Activated T-helper 1 cell treated with anti-CD3 and anti-CD28 coated beads, Interleukin-12 subunit alpha, Interleukin-12 subunit beta, Interleukin-2, Interleukin-4 antibody, amounts not matched to agents 30 ng/mL and 10 ng/mL and 1 ng/mL, durations not matched to agents 14 hours and 24 hours and 36 hours (primary cell): ENCODE measurements around the gene MAPKAP1. TPM values are rescaled to one million over a fixed set of nuclear protein-coding genes. Genes with fewer than 3 reads are reported as not detected.

ENCODE experiments used
- DNase-seq: peaks from one replicate; pipeline ENCODE4 v3.0.0; 2021; ENCODE audit warnings: low spot score
- H3K27ac Mint-ChIP-seq: one replicate; pipeline ENCODE4 v1.8.0; 2021; ENCODE audit warnings: mild to moderate bottlenecking, mixed read lengths
- H3K27me3 Mint-ChIP-seq: one replicate; pipeline ENCODE4 v1.8.0; 2022; ENCODE audit warnings: mild to moderate bottlenecking, moderate library complexity, mixed read lengths; ENCODE audit not compliant: insufficient read depth
- H3K36me3 Mint-ChIP-seq: one replicate; pipeline ENCODE4 v1.8.0; 2021; ENCODE audit warnings: low read depth, mixed read lengths
- H3K4me1 Mint-ChIP-seq: one replicate; pipeline ENCODE4 v1.8.0; 2021; ENCODE audit warnings: low read depth, mixed read lengths
- H3K4me3 Mint-ChIP-seq: one replicate; pipeline ENCODE4 v1.8.0; 2021; ENCODE audit warnings: mild to moderate bottlenecking, moderate library complexity, mixed read lengths
- H3K9me3 Mint-ChIP-seq: one replicate; pipeline ENCODE4 v1.8.0; 2021; ENCODE audit warnings: mixed read lengths
- intact Hi-C: fragments of 100-400 bp; cut with micrococcal nuclease; formaldehyde crosslinking; loops from one replicate; pipeline ENCODE4 v1.15.1; 2024
- total RNA-seq: library from RNA; stranded (reverse); gene quantifications from 2 replicates; pipeline ENCODE4 v1.2.3, GENCODE V29; 2022

The MAPKAP1 gene
- total RNA-seq, 1 donor from 2014 or later, result 108 TPM

DNA sequence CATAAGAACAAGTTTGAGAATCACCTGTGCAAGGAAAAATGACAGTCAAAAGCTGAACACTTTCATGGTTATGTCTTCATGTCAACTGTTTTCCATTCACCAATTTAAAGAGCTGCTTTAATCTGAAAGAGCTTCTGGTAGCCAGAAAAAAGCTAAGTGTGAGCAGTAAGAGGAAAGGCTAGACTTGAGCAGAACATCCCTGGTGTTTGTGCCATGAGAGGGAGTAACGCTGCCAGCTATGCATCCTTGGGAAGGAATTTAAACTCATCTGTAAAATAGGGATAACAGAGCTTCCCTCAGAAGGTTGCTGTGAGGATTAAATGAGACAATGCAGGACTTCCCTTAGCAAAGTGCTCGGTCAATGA lies 193.7 kb downstream of the MAPKAP1 start:
- Mint-ChIP-seq H3K36me3 (peaks cover 4% of the 10 kb centered on the region), H3K4me3 (no peak overlapping the region), H3K27ac (no peak overlapping the region), H3K27me3 (no peaks in the 10 kb centered on the region), H3K9me3 (no peaks in the 10 kb centered on the region), H3K4me1 (peaks cover 14% of the 10 kb centered on the region)
- intact Hi-C loops, result loop anchor here (1.0 kb wide), 1 partner anchor 8 kb away; no protein-coding TSS in a partner anchor
- DNase-seq, result no peak

DNA sequence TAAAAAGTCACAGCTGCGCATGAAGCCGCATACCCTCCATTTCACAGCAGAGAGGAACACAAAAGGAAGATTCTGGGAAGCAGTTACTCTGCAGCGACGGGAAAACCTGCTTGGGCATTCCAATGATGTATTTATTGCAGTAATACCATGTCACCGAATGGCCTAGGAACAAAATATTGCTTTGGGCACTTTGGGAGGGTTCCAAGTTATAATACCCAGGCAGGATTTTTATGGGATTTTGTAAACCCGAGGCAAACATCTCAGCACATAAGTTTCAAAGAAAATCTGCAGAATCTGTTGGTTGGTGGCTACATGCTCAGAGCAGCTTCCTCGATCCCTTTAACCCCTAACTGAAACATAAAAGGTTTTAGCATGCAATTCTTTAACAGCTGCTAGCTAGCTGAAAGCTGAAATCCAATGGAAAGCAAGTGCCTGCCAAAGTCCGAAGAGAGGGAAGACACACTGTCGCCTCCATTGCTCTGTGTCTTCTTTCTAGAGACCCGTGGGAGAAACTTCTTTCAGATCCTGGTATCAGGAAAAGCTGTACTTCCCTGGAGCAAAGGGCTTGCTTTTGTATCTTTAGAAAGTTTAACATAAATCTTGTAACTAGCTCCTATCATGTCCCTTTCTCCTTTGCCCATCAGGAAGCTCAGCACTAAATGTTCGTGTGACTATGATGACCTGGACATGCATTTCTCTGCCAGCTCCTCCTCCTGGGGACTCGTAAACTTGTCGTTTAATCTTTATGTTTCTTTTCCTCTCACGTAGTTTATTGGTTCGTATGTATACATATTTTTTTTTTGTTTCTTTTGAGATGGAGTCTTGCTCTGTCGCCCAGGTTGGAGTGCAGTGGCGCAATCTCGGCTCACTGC lies 195.0 kb downstream of the MAPKAP1 start:
- intact Hi-C loops, result no loop called here
- Mint-ChIP-seq H3K27ac (no peak overlapping the region), H3K27me3 (no peaks in the 10 kb centered on the region), H3K4me3 (no peak overlapping the region), H3K36me3 (peaks cover 4% of the 10 kb centered on the region), H3K4me1 (peaks cover 14% of the 10 kb centered on the region), H3K9me3 (no peaks in the 10 kb centered on the region)
- no peak for DNase-seq

DNA sequence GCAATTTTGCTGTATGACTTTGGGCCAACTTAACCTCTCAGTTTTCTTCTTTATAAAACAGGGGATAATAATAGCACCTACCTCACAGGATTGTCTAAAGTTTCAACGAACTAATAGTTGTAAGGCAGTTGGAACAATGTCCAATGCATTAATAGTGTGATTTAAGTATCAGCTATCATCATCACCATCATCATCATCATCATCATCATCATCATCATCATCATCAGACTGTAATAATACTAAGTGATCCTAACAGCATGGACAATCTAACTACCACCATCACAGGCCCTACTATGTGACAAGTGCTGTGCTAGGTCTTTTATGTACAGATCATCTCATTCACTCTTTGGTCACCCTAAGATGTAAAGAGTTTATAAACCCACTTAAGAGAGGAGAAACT lies 196.0 kb downstream of the MAPKAP1 start:
- Mint-ChIP-seq H3K27me3 (no peaks in the 10 kb centered on the region), H3K36me3 (peaks cover 2% of the 10 kb centered on the region), H3K4me3 (no peak overlapping the region), H3K9me3 (no peaks in the 10 kb centered on the region), H3K4me1 (peaks cover 14% of the 10 kb centered on the region), H3K27ac (no peak overlapping the region)
- intact Hi-C loops, result no loop called here
- no peak for DNase-seq

DNA sequence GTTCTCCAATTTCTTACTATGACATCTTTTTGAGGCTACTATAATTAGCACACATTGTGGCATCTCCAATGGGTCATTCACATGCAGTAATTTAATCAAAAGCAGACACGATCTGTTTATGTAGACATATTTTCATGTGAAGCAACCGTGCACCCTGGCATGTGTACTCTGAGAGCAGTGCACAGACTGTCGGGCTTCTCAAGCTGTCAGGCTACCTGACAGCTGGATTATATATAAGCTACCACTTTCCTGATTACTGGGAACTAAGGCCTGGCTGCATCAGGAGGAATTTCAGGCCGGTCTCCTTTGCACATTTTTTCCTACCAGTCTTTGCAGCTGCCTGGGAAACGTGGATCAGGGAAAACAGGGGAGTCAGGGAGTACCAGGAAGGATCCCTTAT lies 197.5 kb downstream of the MAPKAP1 start:
- peaks cover 7% of the 10 kb centered on the region for H3K36me3 Mint-ChIP-seq
- H3K4me3 Mint-ChIP-seq, result no peak overlapping the region
- intact Hi-C loops, result no loop called here
- no peak overlapping the region for H3K27ac Mint-ChIP-seq
- DNase-seq, result no peak
- H3K4me1 Mint-ChIP-seq, result peaks cover 20% of the 10 kb centered on the region
- no peaks in the 10 kb centered on the region for H3K9me3 Mint-ChIP-seq
- H3K27me3 Mint-ChIP-seq, result no peaks in the 10 kb centered on the region

DNA sequence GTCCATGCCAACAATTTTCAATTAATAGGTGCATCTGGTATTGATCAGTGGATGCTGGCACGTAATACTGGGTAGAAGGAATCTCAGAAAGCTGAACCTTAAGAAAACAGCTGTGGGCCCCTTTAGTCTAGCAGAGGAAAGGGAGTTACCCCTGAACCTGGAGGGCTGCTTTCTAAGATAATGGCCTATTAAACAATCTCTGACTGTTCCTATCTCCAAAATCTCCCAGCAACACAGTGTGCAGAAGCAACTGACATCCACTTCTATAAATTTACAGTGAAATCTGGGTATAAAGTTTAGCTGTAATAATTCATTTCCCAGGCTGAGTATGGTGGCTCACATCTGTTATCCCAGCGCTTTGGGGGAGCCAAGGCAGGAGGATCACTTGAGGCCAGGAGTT lies 198.8 kb downstream of the MAPKAP1 start:
- Mint-ChIP-seq H3K4me3 (no peak overlapping the region), H3K36me3 (peaks cover 7% of the 10 kb centered on the region), H3K27me3 (no peaks in the 10 kb centered on the region), H3K9me3 (no peaks in the 10 kb centered on the region), H3K4me1 (peaks cover 8% of the 10 kb centered on the region), H3K27ac (no peak overlapping the region)
- intact Hi-C loops, result no loop called here
- DNase-seq, result no peak

DNA sequence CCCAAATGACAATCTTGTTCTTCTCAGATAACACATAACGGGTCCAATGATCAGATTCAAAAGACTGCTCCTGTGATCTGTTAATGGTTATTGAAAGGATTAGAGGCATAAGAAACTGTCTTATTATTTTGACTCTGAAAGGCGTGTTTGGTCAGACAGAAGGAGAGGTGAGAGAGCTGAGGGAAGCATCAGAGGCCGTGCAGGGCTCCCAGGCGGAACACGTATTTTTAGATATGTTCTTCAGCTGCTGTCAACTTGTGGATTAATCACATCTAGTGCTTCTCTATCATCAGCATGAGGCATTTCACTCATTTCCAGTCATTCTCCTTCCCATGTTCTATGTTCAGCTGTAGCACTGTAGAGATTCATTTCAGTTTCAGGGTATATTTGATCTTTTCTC lies 199.8 kb downstream of the MAPKAP1 start:
- Mint-ChIP-seq H3K36me3 (peaks cover 7% of the 10 kb centered on the region), H3K4me1 (peaks cover 6% of the 10 kb centered on the region), H3K27ac (no peak overlapping the region), H3K9me3 (no peaks in the 10 kb centered on the region), H3K27me3 (no peaks in the 10 kb centered on the region), H3K4me3 (no peak overlapping the region)
- no peak for DNase-seq
- intact Hi-C loops, result no loop called here

DNA sequence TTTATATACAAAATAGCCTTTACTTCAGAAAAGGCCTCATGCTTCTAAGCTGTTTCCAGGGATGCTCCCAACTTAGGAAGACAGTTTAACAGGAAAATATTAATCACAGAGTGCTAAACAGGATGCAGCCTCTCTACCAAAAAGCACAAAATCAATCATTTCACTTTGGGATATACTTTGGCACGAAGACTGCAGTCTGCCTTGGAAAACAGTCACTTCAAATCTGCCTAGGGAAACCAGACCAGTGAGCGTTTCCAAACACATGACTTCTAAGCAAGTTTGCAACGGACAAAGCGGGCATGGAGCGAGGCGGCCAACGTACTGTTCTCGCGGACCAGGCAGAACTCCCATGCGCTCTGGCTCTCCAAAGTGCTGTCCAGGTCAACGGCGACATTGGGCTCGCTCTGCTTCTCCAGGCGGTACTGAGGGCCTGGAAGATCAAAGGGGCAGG lies 201.0 kb downstream of the MAPKAP1 start:
- DNase-seq, result no peak
- Mint-ChIP-seq H3K4me1 (peaks cover 6% of the 10 kb centered on the region), H3K27me3 (no peaks in the 10 kb centered on the region), H3K27ac (no peak overlapping the region), H3K9me3 (no peaks in the 10 kb centered on the region), H3K4me3 (no peak overlapping the region), H3K36me3 (peaks cover 7% of the 10 kb centered on the region)
- intact Hi-C loops, result no loop called here

DNA sequence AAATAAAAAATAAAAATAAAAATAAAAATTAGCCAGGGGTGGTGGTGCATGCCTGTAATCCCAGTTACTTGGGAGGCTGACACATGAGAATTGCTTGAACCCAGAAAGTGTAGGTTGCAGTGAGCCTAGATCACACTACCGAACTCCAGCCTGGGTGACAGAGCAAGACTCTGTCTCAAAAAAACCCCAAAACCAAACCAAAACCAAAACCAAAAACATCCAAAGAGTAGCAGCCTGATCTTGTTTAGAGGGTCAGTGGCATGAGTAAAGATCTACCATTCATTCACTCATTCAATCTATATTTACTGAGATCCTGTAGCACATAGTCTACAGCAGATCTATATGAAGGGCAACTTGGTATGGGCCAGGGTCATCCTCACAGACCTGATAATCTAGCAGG lies 202.4 kb downstream of the MAPKAP1 start:
- intact Hi-C loops, result no loop called here

DNA sequence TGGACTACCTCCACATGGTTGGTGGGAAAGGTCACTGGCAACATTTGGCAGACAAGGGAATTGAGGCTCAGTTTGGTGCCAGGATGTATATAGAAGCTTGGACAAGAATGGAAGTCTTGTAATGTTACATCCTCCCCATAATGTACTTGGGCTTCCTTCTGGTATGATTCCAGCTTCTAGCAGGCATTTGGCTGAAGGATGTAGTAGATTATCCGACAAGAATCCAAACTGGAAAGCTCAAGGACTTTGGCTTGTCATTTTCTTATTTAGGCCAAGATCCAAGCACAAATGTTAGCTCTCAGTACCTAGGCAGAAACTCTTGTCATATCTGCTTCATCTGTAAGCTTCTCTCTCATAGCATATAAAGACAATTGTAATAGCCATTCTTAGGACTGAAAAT lies 209.1 kb downstream of the MAPKAP1 start:
- no peaks in the 10 kb centered on the region for H3K4me1 Mint-ChIP-seq
- intact Hi-C loops, result no loop called here

More for the DNA sequence above, 202.4 kb downstream of the MAPKAP1 start:
- Mint-ChIP-seq H3K4me1 (peaks cover 6% of the 10 kb centered on the region), H3K9me3 (no peaks in the 10 kb centered on the region), H3K36me3 (peaks cover 9% of the 10 kb centered on the region), H3K27ac (no peak overlapping the region), H3K27me3 (no peaks in the 10 kb centered on the region), H3K4me3 (no peak overlapping the region)
- no peak for DNase-seq

DNA sequence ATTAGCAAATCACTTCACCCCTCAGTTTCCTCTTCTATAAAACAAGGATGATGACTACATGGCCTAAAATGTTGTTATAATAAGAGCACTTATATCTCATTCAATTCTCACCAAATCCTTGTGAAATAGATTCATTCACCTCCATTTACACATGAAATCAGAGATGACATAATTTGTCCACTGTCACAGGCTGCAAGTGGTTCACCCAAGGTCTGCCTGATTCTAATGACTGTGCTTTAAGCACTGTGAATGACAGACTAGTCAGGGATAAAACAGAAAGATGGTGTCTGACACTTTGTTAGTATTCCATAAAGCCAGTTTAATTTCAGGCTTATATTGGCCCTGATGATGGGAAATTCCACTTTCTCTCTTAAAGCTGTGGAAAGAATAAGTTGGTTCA lies 209.5 kb downstream of the MAPKAP1 start:
- no peaks in the 10 kb centered on the region for H3K9me3 Mint-ChIP-seq
- H3K27me3 Mint-ChIP-seq, result no peaks in the 10 kb centered on the region
- H3K36me3 Mint-ChIP-seq, result peaks cover 2% of the 10 kb centered on the region
- DNase-seq, result no peak
- intact Hi-C loops, result no loop called here
- H3K4me3 Mint-ChIP-seq, result no peak overlapping the region
- no peak overlapping the region for H3K27ac Mint-ChIP-seq
- H3K4me1 Mint-ChIP-seq, result no peaks in the 10 kb centered on the region

More for the DNA sequence above, 209.1 kb downstream of the MAPKAP1 start:
- Mint-ChIP-seq H3K4me3 (no peak overlapping the region), H3K9me3 (no peaks in the 10 kb centered on the region), H3K27me3 (no peaks in the 10 kb centered on the region), H3K36me3 (peaks cover 2% of the 10 kb centered on the region), H3K27ac (no peak overlapping the region)
- DNase-seq, result no peak

DNA sequence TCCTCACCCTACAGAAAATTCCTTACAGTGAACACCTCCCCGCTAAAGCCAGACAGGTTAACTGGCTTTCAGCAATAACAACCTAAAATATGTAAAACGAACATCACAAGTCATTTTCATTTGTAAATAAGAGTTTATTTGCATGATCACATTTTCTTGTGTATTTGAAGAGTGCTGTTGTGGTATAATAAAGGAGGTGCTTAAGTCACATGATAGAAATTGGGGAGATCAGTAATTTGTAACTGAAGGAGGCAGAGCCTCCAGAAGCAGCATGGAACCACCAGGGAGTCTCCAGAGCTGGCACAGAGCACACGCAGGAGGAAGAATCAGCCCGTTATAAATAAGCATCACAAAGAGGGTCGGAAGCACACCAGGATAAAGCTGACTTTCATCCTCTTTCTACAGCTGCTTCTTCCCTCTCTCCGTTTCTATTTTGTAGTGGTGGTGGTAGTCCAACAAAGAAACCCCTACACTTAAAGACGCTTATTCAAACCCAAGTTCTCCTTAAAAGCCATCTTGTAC lies 210.6 kb downstream of the MAPKAP1 start:
- no peak for DNase-seq
- Mint-ChIP-seq H3K4me3 (no peak overlapping the region), H3K36me3 (peaks cover 2% of the 10 kb centered on the region), H3K27me3 (no peaks in the 10 kb centered on the region), H3K9me3 (no peaks in the 10 kb centered on the region), H3K27ac (no peak overlapping the region), H3K4me1 (no peaks in the 10 kb centered on the region)
- intact Hi-C loops, result no loop called here

DNA sequence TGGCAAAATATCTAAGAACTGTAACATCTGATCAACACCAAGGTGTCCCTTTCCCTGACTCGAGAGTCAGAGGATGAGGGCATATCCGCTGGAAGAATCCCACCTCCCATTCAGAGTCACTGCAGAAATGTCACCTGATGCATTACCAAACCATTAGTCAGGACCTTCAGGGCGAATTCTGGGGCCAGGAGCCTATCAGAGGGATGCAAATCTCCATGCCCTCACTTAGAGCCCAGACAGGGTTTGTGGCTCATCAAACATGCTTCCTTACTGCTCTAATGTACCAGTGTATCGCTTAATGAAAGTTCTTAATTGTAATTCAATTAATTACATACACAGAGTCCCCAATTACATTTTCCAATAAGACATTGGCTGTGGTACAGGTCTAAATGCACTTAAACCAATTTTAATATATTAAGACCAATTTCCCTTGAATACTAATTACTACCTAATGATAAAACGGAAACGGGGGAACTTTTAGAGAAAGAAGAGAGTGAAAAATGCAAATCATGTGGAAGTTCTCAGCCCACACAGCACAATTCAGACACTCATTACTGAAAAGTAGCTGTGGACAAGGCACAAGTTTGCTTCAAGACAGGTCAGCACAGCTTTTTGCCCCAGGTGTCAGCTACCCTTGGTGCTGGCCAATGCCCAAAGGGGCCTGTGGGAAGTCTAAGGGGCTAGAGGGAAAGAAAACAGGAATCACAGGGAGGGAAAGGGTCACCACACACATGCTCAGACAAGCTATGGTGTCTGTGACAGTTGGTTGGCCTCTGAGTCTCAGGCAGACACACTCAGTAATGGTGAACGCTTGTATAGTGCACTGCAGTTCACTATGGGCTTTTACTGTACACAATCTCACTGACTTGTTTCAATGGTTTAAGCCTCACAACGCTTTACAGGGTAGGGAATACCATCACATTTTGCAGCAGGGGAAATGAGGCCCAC lies 211.6 kb downstream of the MAPKAP1 start:
- Mint-ChIP-seq H3K4me1 (no peaks in the 10 kb centered on the region), H3K4me3 (no peak overlapping the region), H3K27me3 (no peaks in the 10 kb centered on the region), H3K27ac (no peak overlapping the region), H3K9me3 (no peaks in the 10 kb centered on the region), H3K36me3 (peaks cover 2% of the 10 kb centered on the region)
- no peak for DNase-seq
- intact Hi-C loops, result no loop called here

DNA sequence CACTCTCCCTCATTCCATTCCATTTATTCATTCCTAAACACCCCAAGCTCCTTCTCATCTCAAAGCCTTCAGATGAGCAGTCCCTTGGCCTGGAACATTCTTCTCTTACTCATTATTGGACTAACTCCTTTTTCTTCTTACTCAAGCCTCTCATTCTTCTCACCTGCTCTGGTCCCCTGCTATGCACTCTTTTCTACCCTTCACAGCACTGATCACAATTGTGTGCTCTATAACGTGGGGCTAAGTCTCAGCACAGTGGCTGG lies 212.4 kb downstream of the MAPKAP1 start:
- Mint-ChIP-seq H3K4me3 (no peak overlapping the region), H3K9me3 (no peaks in the 10 kb centered on the region), H3K36me3 (no peaks in the 10 kb centered on the region), H3K27me3 (no peaks in the 10 kb centered on the region), H3K4me1 (no peaks in the 10 kb centered on the region), H3K27ac (no peak overlapping the region)
- DNase-seq, result no peak
- intact Hi-C loops, result no loop called here
